Loucy (cell line): ENCODE measurements around the gene ADARB2.

Experiments used
- H2AFZ ChIP-seq: fragments of 200-600 bp; sonication (generic); 2 replicates; pipeline ENCODE4 v1.6.0; 2016; ENCODE audit warnings: antibody characterized with exemption, mild to moderate bottlenecking, low read length, moderate library complexity
- H3F3A ChIP-seq: fragments of 200-600 bp; 2 replicates; pipeline ENCODE4 v1.6.0; 2016; ENCODE audit warnings: antibody characterized with exemption, low read depth, mild to moderate bottlenecking
- H3K27me3 ChIP-seq: fragments of 200-600 bp; sonication (generic); 2 replicates; pipeline ENCODE4 v1.6.1; 2014; ENCODE audit warnings: low read length, mild to moderate bottlenecking; ENCODE audit not compliant: insufficient read depth, poor library complexity, severe bottlenecking
- H3K36me3 ChIP-seq: fragments of 200-600 bp; sonication (generic); 2 replicates; pipeline ENCODE4 v1.6.1; 2016; ENCODE audit warnings: low read length; ENCODE audit not compliant: insufficient read depth
- H3K4me1 ChIP-seq: fragments of 200-600 bp; sonication (generic); 2 replicates; pipeline ENCODE4 v1.5.1; 2014; ENCODE audit warnings: low read length, mild to moderate bottlenecking; ENCODE audit not compliant: insufficient read depth, poor library complexity, severe bottlenecking
- H3K4me2 ChIP-seq: fragments of 200-600 bp; sonication (generic); 2 replicates; pipeline ENCODE4 v1.6.0; 2014; ENCODE audit warnings: antibody characterized with exemption, low read length, low read depth, mild to moderate bottlenecking; ENCODE audit not compliant: poor library complexity, severe bottlenecking
- H3K4me3 ChIP-seq: fragments of 200-600 bp; sonication (generic); 2 replicates; pipeline ENCODE4 v1.5.1; 2014; ENCODE audit warnings: low read length, mild to moderate bottlenecking, mixed read lengths; ENCODE audit not compliant: poor library complexity, severe bottlenecking
- H3K79me2 ChIP-seq: fragments of 200-600 bp; sonication (generic); 2 replicates; pipeline ENCODE4 v1.6.1; 2014; ENCODE audit warnings: low read length; ENCODE audit not compliant: insufficient read depth
- H3K9ac ChIP-seq: fragments of 200-600 bp; sonication (generic); 2 replicates; pipeline ENCODE4 v1.6.0; 2014; ENCODE audit warnings: mild to moderate bottlenecking, low read depth, low read length, moderate library complexity; ENCODE audit not compliant: poor library complexity, severe bottlenecking
- H3K9me2 ChIP-seq: fragments of 200-600 bp; sonication (generic); replicated peaks from 2 replicates; pipeline ENCODE4 v1.6.1; 2016; ENCODE audit warnings: low read depth, low read length, mixed read lengths
- H3K9me3 ChIP-seq: fragments of 200-600 bp; sonication (generic); 2 replicates; pipeline ENCODE4 v1.6.1; 2014; ENCODE audit warnings: mild to moderate bottlenecking, antibody characterized with exemption, low read length, low read depth; ENCODE audit not compliant: insufficient read depth
- H4K20me1 ChIP-seq: fragments of 200-600 bp; sonication (generic); 2 replicates; pipeline ENCODE4 v1.6.0; 2014; ENCODE audit warnings: antibody characterized with exemption, low read length, mild to moderate bottlenecking; ENCODE audit not compliant: insufficient read depth, poor library complexity, severe bottlenecking
- CTCF ChIP-seq: fragments of 200-600 bp; sonication (generic); conservative IDR thresholded peaks from 2 replicates; pipeline ENCODE4 v1.5.1; 2014; ENCODE audit warnings: mild to moderate bottlenecking, antibody characterized with exemption, low read length
- EZH2phosphoT487 ChIP-seq: fragments of 200-600 bp; IDR thresholded peaks from 2 replicates; pipeline ENCODE4 v1.6.1; 2018; ENCODE audit warnings: antibody characterized with exemption, mild to moderate bottlenecking, moderate library complexity, borderline replicate concordance

The ADARB2 gene

GRCh38 chr10:1287487-1287886 is 449.8 kb downstream of the ADARB2 start:
- no peaks in the 10 kb centered on the region for H3K36me3 ChIP-seq
- H3K9me2 ChIP-seq = no peaks in the 10 kb centered on the region
- H3K27me3 ChIP-seq = no peaks in the 10 kb centered on the region
- H3K4me2 ChIP-seq = no peak overlapping the region
- H4K20me1 ChIP-seq = no peaks in the 10 kb centered on the region
- TF ChIP-seq CTCF = no peak
- TF ChIP-seq EZH2phosphoT487 = no peak
- H3K4me3 ChIP-seq = no peak overlapping the region
- peaks cover 7% of the 10 kb centered on the region for H3K4me1 ChIP-seq
- no peaks in the 10 kb centered on the region for H3F3A ChIP-seq
- no peak overlapping the region for H3K9ac ChIP-seq
- no peaks in the 10 kb centered on the region for H3K9me3 ChIP-seq
- H3K79me2 ChIP-seq = no peaks in the 10 kb centered on the region
- peak overlapping the region; percentile 78 for H2AFZ ChIP-seq

- no peaks in the 10 kb centered on the region for H3F3A ChIP-seq
Measured at GRCh38 chr10:1284076-1284475, 453.2 kb downstream of the ADARB2 start.

GRCh38 chr10:1281405-1281782 is 455.9 kb downstream of the ADARB2 start:
- Histone ChIP-seq H3K4me3 (no peak overlapping the region), H3K4me2 (no peak overlapping the region), H3K9ac (no peak overlapping the region), H3K4me1 (no peaks in the 10 kb centered on the region), H3K36me3 (no peaks in the 10 kb centered on the region), H3K9me3 (no peaks in the 10 kb centered on the region), H3K79me2 (no peaks in the 10 kb centered on the region), H3K27me3 (no peaks in the 10 kb centered on the region), H4K20me1 (no peaks in the 10 kb centered on the region), H3F3A (no peaks in the 10 kb centered on the region), H3K9me2 (no peaks in the 10 kb centered on the region), H2AFZ (no peak overlapping the region)
- TF ChIP-seq EZH2phosphoT487 (no peak), CTCF (no peak)

More at GRCh38 chr10:1284076-1284475, 453.2 kb downstream of the ADARB2 start:
- Histone ChIP-seq H3K9ac (no peak overlapping the region), H3K9me2 (no peaks in the 10 kb centered on the region), H3K9me3 (no peaks in the 10 kb centered on the region), H3K79me2 (no peaks in the 10 kb centered on the region), H2AFZ (no peak overlapping the region), H3K4me1 (peaks cover 7% of the 10 kb centered on the region), H3K4me3 (no peak overlapping the region), H3K27me3 (no peaks in the 10 kb centered on the region), H3K36me3 (no peaks in the 10 kb centered on the region), H4K20me1 (no peaks in the 10 kb centered on the region), H3K4me2 (no peak overlapping the region)
- TF ChIP-seq CTCF (no peak), EZH2phosphoT487 (no peak)
